ENCODE measurements around the gene CMTM1.

Gene CMTM1

DNA sequence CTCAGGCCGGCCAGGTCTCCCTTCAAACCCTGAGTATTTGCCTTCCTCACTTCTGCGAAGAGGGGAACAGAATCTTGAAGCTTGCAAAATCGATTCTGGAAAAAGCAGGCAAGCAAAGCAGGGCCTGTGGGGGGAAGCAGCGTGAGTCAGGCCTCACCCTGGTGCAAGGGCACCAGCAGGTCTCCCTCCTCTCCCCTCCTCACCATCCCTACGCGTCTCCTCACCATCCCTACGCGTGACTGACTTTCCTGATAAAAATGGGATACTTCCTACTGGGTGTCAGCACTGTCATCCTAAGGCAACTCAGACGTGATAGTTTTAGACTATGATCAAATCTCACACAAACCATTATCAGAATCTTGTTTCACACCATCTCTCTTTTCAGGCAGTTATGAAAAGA is 50.4 kb downstream of the CMTM1 start:
- H3K36me3 ChIP-seq (ENCODE audit: insufficient read depth, low read length) = peaks cover 28% of the 10 kb centered on the region
- no peaks in the 10 kb centered on the region for H3K9me3 ChIP-seq (ENCODE audit: insufficient read depth, low read length, severe bottlenecking)
- no peak overlapping the region for H3K4me3 ChIP-seq (ENCODE audit: low read depth in 1 of 2, low read length in 2 of 2)
- H4K20me1 ChIP-seq (ENCODE audit: insufficient read depth, low read length) = peaks cover 7% of the 10 kb centered on the region; the same call in 1 of the 2 replicates
- ATAC-seq (ENCODE audit: insufficient read depth, low read depth) (no peak), DNase-seq (no peak)
- H3K27me3 ChIP-seq (ENCODE audit: insufficient read depth, low read length, poor library complexity) = no peaks in the 10 kb centered on the region
- TF ChIP-seq EZH2 (IDR thresholded peaks at IDR 0.05; ENCODE audit: borderline replicate concordance, low read depth, low read length, severe bottlenecking) (no peak), CTCF (IDR thresholded peaks at IDR 0.05; ENCODE audit: borderline replicate concordance, extremely low read depth, low read length, poor library complexity, severe bottlenecking) (no peak)
- no peak overlapping the region for H3K9ac ChIP-seq (ENCODE audit: low read depth, low read length)
- no peak overlapping the region for H3K4me2 ChIP-seq (ENCODE audit: insufficient read depth, low read length)
- H2AFZ ChIP-seq (ENCODE audit: low read depth, low read length) = no peak overlapping the region
- peaks cover 10% of the 10 kb centered on the region; the same call in 1 of the 2 replicates for H3K4me1 ChIP-seq (ENCODE audit: insufficient read depth, low read length)
- H3K79me2 ChIP-seq (ENCODE audit: insufficient read depth, low read length) = no peaks in the 10 kb centered on the region
- H3K27ac ChIP-seq (ENCODE audit: low read length) = no peak overlapping the region

GRCh38 chr16:66617010-66617434 is 50.8 kb downstream of the CMTM1 start:
- Histone ChIP-seq H2AFZ (ENCODE audit: low read depth, low read length) (no peak overlapping the region), H3K79me2 (ENCODE audit: insufficient read depth, low read length) (no peaks in the 10 kb centered on the region), H3K4me2 (ENCODE audit: insufficient read depth, low read length) (no peak overlapping the region), H3K9ac (ENCODE audit: low read depth, low read length) (no peak overlapping the region), H3K27me3 (ENCODE audit: insufficient read depth, low read length, poor library complexity) (no peaks in the 10 kb centered on the region), H3K4me1 (ENCODE audit: insufficient read depth, low read length) (peaks cover 10% of the 10 kb centered on the region; the same call in 1 of the 2 replicates), H3K36me3 (ENCODE audit: insufficient read depth, low read length) (peaks cover 24% of the 10 kb centered on the region), H3K9me3 (ENCODE audit: insufficient read depth, low read length, severe bottlenecking) (no peaks in the 10 kb centered on the region), H4K20me1 (ENCODE audit: insufficient read depth, low read length) (peaks cover 7% of the 10 kb centered on the region; the same call in 1 of the 2 replicates), H3K4me3 (ENCODE audit: low read depth in 1 of 2, low read length in 2 of 2) (no peak overlapping the region), H3K27ac (ENCODE audit: low read length) (no peak overlapping the region)
- ATAC-seq (ENCODE audit: insufficient read depth, low read depth) = no peak
- no peak for TF ChIP-seq EZH2 (IDR thresholded peaks at IDR 0.05; ENCODE audit: borderline replicate concordance, low read depth, low read length, severe bottlenecking)
- DNase-seq = no peak

- DNase-seq (no peak), ATAC-seq (ENCODE audit: insufficient read depth, low read depth) (no peak)
- Histone ChIP-seq H2AFZ (ENCODE audit: low read depth, low read length) (no peak overlapping the region), H3K27me3 (ENCODE audit: insufficient read depth, low read length, poor library complexity) (no peaks in the 10 kb centered on the region), H3K9ac (ENCODE audit: low read depth, low read length) (no peak overlapping the region), H3K4me1 (ENCODE audit: insufficient read depth, low read length) (peaks cover 10% of the 10 kb centered on the region; the same call in 1 of the 2 replicates), H3K36me3 (ENCODE audit: insufficient read depth, low read length) (peaks cover 17% of the 10 kb centered on the region), H3K79me2 (ENCODE audit: insufficient read depth, low read length) (no peaks in the 10 kb centered on the region), H3K27ac (ENCODE audit: low read length) (no peak overlapping the region), H3K4me2 (ENCODE audit: insufficient read depth, low read length) (no peak overlapping the region), H3K9me3 (ENCODE audit: insufficient read depth, low read length, severe bottlenecking) (no peaks in the 10 kb centered on the region), H4K20me1 (ENCODE audit: insufficient read depth, low read length) (peaks cover 3% of the 10 kb centered on the region; the same call in 1 of the 2 replicates), H3K4me3 (ENCODE audit: low read depth in 1 of 2, low read length in 2 of 2) (no peak overlapping the region)
- TF ChIP-seq CTCF (IDR thresholded peaks at IDR 0.05; ENCODE audit: borderline replicate concordance, extremely low read depth, low read length, poor library complexity, severe bottlenecking) (no peak), EZH2 (IDR thresholded peaks at IDR 0.05; ENCODE audit: borderline replicate concordance, low read depth, low read length, severe bottlenecking) (no peak)
Observed at GRCh38 chr16:66617728-66618127, 51.5 kb downstream of the CMTM1 start.

GRCh38 chr16:66618588-66619375 is 52.5 kb downstream of the CMTM1 start:
- TF ChIP-seq EZH2 (IDR thresholded peaks at IDR 0.05; ENCODE audit: borderline replicate concordance, low read depth, low read length, severe bottlenecking) (no peak), CTCF (IDR thresholded peaks at IDR 0.05; ENCODE audit: borderline replicate concordance, extremely low read depth, low read length, poor library complexity, severe bottlenecking) (no peak)
- H3K79me2 ChIP-seq (ENCODE audit: insufficient read depth, low read length) = no peaks in the 10 kb centered on the region
- H2AFZ ChIP-seq (ENCODE audit: low read depth, low read length) = no peak overlapping the region
- H3K4me2 ChIP-seq (ENCODE audit: insufficient read depth, low read length) = no peak overlapping the region
- H4K20me1 ChIP-seq (ENCODE audit: insufficient read depth, low read length) = no peaks in the 10 kb centered on the region
- H3K27ac ChIP-seq (ENCODE audit: low read length) = no peak overlapping the region
- ATAC-seq (ENCODE audit: insufficient read depth, low read depth) (no peak), DNase-seq (no peak)
- H3K4me1 ChIP-seq (ENCODE audit: insufficient read depth, low read length) = peaks cover 10% of the 10 kb centered on the region; the same call in 1 of the 2 replicates
- H3K9me3 ChIP-seq (ENCODE audit: insufficient read depth, low read length, severe bottlenecking) = no peaks in the 10 kb centered on the region
- peaks cover 6% of the 10 kb centered on the region for H3K36me3 ChIP-seq (ENCODE audit: insufficient read depth, low read length)
- H3K4me3 ChIP-seq (ENCODE audit: low read depth in 1 of 2, low read length in 2 of 2) = no peak overlapping the region
- H3K27me3 ChIP-seq (ENCODE audit: insufficient read depth, low read length, poor library complexity) = no peaks in the 10 kb centered on the region
- H3K9ac ChIP-seq (ENCODE audit: low read depth, low read length) = no peak overlapping the region

Data from DND-41 (cell line).